Measurements from ENCODE around the gene FXYD1.

DNA sequence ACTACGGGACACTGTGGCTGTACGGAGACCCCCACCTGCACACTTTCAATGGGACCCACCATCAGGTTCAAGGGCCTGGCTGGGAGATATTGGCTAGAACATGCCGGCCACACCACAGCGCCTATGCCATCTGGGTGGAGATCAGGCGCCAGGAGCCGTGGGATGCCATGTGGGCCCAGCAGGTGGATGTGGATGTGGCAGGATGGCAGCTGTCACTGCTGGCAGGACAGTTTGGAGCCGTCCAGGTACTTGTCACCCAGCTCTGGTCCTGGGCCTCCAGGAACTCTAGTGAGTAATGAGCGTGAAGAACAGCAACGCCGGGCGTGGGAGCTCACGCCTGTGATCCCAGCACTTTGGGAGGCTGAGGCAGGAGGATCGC, 38.7 kb upstream of the FXYD1 start:
- TF ChIP-seq POLR2A (IDR thresholded peaks at IDR 0.05; ENCODE audit: low read length) (no peak), GATA1 (IDR thresholded peaks at IDR 0.05; ENCODE audit: low read depth, low read length) (no peak)
